22Rv1 (cell line): ENCODE results near the gene SND1.

ENCODE experiments used
- H3K27ac ChIP-seq: fragments of 450-650 bp; 2 replicates; pipeline ENCODE4 v1.5.1; 2017
- ZFX ChIP-seq: fragments of 450-650 bp; IDR thresholded peaks from 2 replicates; pipeline ENCODE4 v1.6.1; 2017; ENCODE audit warnings: antibody characterized with exemption, borderline replicate concordance
- TF ChIP-seq, protein P1 (sequence below): fragments of 450-650 bp; IDR thresholded peaks from 2 replicates; pipeline ENCODE4 v1.5.1; 2017; ENCODE audit warnings: mild to moderate bottlenecking

The SND1 gene

DNA sequence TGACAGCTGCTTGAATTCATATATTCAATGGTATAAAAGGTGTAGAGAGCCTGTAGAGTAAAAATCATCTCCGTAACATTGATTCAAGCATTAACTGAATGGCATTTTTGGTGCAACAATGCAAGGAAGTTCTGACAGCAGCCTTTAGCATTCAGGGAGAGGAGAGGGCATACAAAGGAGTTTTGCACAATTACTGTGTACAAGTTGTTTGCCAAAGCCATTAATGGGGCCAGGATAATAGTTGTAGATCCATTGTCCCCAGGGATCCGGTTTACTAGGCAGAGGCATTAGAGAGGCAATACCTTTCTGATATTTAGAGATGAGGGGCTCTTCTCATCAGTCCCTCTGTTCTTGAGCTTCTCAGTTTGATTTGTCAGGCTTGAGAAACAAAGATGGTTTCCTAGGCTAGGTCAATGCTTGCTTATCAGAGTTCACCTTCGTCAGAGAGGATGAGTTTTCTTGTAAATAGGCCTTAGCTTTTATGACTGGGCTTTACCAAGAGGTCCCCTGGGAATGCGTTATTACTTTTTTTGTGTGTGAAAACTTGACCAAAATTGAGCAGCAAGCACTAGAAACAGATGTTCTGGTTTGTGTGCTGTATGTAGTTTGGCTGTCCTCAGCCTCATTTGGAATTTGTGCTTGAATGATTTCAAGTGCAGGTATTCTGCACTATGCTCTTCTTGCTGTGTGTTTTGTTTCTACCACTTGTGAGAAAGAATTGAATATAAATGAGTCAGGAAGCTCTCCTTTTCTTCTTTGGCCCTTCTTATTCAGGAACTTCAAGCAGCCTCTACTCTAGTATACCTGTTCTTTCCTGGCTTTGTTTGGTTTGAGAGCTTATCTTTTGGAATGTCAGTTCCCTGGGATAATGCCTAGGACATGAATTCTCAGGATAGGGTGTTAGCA is 32.0 kb downstream of the SND1 start:
- no peak for TF ChIP-seq ZFX
- TF ChIP-seq, protein P1, sequence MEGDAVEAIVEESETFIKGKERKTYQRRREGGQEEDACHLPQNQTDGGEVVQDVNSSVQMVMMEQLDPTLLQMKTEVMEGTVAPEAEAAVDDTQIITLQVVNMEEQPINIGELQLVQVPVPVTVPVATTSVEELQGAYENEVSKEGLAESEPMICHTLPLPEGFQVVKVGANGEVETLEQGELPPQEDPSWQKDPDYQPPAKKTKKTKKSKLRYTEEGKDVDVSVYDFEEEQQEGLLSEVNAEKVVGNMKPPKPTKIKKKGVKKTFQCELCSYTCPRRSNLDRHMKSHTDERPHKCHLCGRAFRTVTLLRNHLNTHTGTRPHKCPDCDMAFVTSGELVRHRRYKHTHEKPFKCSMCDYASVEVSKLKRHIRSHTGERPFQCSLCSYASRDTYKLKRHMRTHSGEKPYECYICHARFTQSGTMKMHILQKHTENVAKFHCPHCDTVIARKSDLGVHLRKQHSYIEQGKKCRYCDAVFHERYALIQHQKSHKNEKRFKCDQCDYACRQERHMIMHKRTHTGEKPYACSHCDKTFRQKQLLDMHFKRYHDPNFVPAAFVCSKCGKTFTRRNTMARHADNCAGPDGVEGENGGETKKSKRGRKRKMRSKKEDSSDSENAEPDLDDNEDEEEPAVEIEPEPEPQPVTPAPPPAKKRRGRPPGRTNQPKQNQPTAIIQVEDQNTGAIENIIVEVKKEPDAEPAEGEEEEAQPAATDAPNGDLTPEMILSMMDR: no peak
- H3K27ac ChIP-seq: no peak overlapping the region

GRCh38 chr7:127689194-127689772 is 37.3 kb downstream of the SND1 start:
- H3K27ac ChIP-seq: no peak overlapping the region
- TF ChIP-seq, protein P1: no peak
- no peak for TF ChIP-seq ZFX

DNA sequence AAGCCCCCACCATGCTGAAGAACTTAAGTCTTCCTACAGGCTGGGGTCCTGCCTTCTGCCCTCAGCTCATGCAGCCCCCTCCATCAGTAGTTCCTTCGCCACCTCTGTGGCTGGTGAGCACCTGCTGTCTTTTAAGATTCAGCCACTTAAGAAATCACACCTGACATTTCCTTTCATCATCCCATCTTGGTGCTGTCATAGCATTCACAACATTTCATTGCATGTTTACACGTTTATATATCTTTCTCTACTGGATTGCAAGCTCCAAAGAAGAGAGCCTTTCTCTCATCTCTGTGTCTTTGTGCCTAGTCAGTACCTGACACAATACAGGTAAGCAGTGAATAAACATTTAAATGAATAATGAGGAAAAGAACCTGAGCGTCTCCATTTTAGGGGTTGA is 38.3 kb downstream of the SND1 start:
- H3K27ac ChIP-seq: no peak overlapping the region
- TF ChIP-seq, protein P1: no peak
- no peak for TF ChIP-seq ZFX

DNA sequence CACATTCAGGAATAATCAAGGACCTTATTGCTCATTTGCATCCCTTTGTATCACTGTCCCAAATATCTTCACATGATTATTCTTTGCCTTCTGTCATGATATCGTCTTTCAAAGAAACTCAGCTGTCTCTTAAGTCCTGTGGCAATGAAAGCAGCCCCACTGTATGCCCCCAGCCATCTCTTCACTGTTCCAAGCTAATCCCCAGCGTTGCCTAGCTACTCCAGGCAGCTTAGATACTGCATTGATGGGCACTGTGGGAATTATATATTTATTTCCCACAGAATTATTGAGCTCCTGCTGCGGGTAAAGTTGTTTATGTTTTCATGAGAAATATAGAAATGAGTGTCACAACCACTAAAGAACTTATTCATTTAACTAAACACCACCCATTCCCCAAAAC is 38.8 kb downstream of the SND1 start:
- no peak for TF ChIP-seq ZFX
- TF ChIP-seq, protein P1: no peak
- no peak overlapping the region for H3K27ac ChIP-seq

- no peak for TF ChIP-seq ZFX
- TF ChIP-seq, protein P1: no peak
- no peak overlapping the region for H3K27ac ChIP-seq
These were observed 40.2 kb downstream of the SND1 start for GRCh38 chr7:127692200-127692599.

DNA sequence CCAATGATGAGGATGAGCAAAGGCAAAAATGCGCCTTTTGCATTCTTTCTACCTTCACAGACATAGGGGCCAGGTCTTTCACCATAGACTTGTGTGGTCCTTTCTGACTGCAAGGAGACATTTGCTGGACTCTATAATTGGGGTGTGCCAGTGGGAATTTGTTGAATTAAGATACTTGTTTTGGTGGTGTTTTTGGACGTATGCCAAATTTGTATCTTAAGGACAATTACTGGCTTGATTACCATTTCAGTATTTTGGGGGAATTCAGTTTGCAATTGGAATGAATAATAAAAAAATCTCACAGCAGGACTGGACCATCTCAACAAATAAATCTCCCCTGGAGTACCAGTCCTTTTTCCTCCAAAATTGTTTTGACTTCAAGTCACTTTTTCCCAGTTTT is 47.9 kb downstream of the SND1 start:
- no peak overlapping the region for H3K27ac ChIP-seq
- TF ChIP-seq ZFX: no peak
- TF ChIP-seq, protein P1: no peak

GRCh38 chr7:127702052-127702652 is 50.2 kb downstream of the SND1 start:
- H3K27ac ChIP-seq: no peak overlapping the region

More at GRCh38 chr7:127702052-127702652, 50.2 kb downstream of the SND1 start:
- TF ChIP-seq, protein P1: no peak
- no peak for TF ChIP-seq ZFX
